DMS 273 treated with DMSO at 0.1 percent for 48 hours (cell line): ENCODE data around the gene TRIM2.

Source experiments
- DNase-seq: peaks from one replicate; lab custom pipeline; 2025; lab: John Stamatoyannopoulos, UW

Gene TRIM2

DNA sequence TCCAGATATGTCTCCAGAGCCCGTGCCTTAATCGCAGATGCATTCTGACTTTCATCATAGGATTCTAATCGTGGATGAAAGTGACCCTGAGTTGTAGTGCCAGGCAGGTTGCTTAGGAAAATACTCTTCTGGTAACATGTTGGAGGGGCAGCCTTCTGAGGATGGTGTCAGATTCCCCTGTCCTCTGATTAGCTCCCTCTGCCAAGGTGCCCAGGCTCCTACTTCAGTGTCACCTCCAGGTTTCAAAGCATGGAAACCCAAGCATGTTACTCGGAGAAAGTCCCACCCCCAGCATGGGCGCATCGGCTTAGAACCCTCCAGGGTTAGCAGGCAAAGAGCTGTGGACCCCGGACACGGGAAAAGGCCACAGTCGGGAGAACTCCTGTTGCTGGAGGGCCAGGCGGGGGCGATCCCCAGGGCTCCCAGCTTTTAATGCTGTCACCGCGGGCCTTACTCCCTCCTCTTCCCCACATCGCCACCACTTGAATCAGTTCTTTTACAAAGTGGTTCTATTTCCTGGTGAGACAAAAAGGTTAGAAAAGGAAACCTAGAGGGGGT is 44.5 kb downstream of the TRIM2 start:
- no peak for DNase-seq

DNA sequence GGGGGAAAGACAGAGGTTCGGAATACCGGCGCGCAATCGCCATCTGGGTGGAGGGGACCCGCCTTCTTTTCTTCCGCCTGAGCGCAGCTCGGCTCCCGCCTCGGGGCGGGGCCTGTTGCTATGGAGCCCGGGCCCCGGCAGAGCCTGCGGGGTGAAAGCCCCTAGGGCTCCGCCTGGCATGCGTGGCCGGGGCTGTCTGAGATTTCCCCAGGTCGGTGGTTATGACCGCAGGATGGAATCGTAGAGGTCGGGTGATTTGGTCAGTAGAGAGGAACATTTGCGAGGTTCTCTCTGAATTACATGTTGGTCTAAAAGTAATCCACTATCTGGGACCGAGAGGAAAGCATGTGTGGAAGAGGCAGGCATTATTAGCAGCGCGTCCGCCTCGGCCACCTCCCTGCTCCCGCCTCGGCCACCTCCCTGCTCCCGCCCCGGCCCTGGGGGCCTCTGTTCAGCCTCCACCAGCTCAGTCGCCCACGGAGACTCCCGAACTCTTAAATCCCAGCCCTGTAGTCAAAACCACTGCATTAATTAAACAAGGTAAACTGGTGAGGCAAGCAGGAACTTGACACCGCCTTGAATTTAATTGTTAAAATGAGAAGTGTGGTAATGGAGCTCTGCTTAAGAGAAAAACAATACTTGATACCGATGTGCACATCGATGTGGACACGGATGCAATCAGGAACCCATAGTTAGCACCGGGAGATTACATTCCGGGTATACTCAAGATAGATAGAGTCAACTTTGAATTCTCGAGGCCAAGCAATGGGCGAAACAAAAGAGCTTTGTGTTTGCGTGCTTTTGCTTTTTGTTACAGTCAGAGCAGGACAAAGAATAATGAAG is 45.2 kb downstream of the TRIM2 start:
- peak; percentile 62 for DNase-seq

DNA sequence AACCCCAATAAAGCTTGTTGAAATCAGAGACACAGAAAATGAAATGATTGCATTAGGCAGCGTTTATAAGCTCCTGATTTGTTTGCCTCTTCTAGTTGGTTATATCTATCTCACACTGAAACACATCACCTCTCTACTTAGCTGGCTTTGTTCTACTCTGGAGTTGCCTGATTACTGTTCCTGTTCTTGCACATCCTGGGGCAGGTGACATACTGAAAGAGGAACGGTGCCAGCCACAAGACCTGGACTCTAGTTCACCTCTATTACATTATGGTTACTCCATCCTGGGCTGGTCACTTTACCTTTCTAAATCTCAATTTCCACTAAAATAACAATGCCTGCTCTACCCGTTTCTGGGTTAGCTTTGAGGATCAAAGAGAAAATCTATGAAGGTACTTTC is 47.9 kb downstream of the TRIM2 start:
- no peak for DNase-seq

DNA sequence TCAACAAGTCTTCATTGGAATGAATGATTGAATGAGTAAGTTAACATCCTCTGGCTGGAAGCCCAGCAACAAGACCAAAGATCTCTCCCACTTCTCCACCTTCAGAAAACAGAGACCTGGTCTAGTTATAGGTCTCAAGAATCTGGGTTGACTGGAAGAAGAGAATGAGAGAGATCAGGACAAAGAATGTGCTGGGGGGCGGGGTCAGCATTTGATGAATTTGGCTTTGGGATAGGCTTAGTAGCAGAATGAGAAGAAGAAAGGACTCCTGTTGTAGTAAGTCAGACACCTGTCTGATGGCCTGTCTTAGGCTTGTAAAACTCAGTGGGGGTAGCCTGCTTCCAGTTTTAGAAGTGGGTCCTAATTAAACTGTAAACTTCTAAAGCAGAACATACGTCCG is 51.0 kb downstream of the TRIM2 start:
- no peak for DNase-seq

DNA sequence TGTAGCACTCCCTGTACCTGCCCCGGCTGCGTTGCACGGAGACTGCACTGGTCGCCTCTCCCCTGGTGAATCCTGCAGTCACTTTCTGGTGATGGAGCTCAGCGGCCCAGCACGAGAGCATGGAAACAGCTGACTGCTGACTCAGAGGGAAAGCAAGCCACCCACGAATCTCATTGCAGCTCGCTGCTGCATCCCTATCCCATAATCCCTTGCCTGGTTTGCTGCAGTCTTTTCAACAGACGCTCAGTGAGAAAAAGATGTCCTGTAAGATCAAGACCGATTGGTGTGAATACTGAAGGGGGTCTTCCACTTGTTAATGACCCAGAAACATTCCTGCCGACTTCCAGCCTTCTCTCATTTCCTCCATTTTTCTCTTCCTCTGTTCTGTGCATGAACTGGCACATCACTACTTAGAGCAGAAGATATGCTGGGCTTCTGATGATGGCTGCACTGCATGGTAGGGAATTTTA is 52.9 kb downstream of the TRIM2 start:
- DNase-seq, result no peak

DNA sequence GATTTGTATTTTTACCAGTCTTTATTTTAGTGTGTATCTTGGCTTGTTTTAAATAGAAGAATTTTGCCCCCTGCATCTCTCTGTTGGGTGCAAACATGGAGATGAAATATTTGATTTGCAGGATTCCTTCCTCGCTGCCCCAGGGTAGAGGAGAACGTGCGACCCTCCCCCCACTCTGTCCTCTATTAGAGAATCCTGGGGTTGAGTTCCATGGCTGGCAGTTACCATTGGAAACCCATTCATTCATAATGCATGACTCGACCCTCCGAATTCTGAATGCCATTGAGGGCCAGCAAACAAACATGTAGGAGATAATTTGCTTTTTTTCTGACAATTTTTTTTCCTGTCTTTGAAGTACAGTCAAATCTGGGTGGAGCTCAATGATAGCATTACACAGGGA is 53.7 kb downstream of the TRIM2 start:
- DNase-seq, result no peak

DNA sequence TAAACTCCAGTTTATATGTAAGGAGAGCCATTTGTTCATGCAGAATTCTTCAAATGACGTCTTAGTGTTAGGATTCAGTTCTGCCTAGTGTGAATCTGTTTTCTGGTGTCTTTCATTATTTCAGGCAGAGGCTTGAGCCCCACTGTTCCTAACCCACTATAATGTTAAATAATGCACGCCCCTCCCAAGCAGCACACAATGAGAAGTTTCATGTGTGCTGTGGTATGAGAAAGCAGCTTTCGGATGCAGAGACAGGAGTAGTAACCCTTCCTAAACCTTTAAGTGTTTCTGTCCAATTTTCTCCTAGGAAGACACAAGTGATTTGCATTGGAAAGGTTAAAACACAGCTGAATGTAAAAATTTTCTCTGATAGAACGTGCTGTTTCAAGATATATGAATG is 54.5 kb downstream of the TRIM2 start:
- DNase-seq, result no peak

DNA sequence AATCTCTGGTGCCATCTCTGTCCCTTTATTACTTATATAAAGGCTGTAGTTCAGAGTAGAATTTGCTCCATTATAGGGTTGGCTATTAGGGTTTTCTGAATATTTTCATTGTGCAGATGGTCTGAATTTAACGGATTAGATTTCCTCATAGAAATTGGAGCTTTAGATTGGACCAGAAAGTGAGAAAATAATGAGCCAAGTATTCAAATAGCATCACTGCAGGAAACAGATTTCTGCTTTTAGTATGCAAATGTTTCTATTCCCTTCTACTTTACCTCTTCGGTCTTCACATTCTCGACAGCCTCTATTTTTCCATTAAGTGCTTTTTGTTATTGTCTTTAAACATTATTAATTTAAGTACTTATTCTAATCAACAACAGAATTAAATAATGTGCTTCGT is 55.4 kb downstream of the TRIM2 start:
- no peak for DNase-seq

DNA sequence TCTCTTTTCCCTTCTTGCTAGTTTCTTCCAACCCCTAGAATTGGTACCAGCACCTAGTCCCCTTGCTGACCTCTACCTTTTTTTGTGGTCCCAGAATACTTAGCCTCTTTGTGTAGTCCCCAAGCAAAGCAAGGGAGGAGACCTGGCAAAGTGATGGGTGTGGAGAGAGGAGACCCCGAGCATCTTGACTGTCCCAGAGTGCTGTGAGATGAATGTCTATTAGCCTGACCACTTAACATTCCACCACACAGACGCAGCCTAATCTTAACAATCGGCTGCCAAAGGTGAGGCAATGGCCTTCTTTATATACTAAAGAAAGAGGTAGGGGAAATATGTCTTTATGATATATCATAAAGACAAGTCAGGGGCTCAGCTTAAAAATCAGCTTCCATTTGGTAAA is 55.9 kb downstream of the TRIM2 start:
- no peak for DNase-seq

DNA sequence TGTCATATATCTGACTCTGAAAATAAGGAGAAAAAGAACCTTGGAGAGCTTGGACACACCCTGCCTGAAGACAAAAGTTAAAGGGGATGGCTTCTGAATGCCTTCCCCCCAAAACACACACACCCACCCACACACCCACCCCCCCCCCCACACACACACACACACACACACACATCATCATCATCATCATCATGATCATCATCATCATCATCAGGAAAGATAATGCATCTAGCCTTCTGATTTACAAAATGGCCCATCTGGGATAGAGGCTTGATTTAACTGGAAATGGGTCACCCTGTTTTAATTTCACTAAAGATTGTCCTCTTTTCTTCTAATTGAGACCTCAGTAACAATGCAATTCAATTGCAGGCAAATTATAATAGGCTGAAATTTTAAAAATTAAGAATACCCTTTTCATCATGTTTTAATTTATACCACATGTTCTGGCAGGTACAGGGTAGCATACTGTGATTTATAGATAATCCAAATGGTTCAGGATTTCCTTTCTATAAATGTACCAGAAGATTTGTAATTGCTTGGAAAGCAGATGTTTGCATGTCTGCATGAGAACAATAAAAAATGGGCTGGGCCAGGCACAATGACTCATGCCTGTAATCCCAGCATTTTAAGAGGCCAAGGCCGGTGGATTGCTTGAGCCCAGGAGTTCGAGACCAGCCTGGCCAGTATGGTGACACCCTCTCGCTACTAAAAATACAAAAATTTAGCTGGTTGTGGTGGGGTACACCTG is 56.5 kb downstream of the TRIM2 start:
- no peak for DNase-seq

DNA sequence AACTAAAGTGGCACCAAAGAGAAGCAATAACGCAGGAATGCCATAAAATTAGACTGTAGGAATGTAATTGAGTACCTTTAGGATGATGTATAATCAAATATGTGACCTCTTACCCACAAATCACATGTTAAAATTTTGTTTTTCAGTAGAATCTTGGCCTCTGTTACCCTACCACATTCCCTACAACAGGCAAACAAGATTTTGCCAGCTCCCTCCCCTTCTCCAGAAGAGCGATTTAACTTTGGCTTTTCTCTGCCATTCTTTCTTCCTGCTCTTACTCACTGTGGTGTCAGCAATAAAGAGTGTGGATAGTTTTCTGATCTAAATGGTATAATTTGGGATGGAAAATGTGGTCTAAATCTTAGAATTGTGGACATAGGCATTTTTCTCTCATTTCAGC is 57.2 kb downstream of the TRIM2 start:
- no peak for DNase-seq

DNA sequence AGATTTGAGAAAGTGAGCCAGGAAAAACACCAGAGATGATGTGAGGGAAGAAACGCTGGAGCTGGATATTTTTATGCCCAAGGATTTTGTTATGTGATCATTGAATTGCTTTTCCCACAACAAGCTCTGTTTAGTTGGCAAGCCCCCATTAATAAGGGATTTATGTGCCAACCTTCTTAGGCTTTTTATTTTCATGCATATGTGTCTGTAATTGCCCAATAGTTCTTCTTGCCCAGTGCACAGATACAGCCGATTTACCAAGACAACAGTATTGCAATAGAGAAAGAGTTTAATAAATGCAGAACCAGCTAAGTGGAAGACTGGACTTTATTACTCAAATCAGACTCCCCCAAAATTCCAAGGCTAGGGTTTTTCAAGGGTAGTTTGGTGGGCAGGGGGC is 57.7 kb downstream of the TRIM2 start:
- no peak for DNase-seq

DNA sequence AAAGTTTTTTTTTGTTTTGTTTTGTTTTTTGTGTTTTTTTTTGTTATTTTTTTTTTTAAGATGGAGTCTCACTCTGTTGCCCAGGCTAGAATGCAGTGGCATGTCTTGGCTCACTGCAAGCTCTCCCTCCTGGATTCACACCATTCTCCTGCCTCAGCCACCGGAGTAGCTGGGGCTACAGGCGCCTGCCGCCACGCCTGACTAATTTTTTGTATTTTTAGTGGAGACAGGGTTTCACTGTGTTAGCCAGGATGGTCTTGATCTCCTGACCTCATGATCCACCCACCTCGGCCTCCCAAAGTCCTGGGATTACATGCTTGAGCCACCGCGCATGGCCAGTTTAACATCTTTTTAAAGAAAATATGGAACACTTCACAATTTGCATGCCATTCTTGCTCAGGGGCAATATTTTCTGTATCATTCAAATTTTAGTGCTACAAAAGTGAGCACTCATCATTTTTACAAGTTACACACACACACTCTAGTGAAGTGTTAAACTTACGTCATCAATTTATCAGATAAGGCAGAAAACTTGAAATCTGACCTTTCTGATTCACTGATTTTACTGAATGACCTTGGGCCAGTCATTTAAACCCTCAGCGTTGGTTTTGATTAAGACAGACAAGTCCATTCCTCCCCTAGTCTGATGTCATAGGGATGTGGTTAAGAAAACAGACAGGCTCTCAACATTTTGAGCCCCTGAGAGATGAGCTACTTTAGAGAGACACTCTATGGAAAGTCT is 61.2 kb downstream of the TRIM2 start:
- no peak for DNase-seq

DNA sequence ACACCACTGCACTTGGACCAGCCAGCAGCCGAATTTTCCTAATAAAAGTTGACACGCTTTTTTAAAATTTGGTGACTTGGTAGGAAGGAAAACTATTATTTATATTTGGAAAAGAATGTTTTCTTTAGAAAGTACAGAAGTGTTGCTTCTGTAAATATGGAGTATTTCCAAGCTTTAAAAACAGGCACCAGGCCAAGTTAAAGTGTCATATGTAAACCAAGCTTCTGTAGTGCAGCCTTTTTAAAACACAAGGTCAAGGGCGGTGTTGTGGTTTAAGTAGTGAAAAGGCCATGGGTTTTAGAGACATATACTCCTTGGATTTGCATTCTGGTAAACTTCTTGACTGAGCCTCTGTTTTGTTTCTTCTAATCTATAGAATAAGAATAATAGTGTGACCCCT is 62.7 kb downstream of the TRIM2 start:
- DNase-seq, result no peak

DNA sequence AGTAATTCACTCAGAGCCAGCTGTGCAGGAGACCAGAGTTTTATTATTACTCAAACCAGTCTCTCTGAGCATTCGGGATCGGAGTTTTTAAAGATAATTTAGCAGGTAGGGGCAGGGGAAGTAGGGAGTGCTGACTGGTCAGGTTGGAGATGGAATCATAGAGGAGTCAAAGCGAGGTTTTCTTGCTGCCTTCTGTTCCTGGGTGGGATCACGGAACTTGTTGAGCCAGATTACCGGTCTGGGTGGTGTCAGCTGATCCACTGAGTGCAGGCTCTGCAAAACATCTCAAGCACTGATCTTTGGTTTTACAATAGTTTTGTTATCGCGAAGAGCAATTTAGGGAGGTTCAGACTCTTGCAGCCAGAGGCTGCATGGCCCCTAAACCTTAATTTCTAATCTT is 63.6 kb downstream of the TRIM2 start:
- DNase-seq, result no peak

DNA sequence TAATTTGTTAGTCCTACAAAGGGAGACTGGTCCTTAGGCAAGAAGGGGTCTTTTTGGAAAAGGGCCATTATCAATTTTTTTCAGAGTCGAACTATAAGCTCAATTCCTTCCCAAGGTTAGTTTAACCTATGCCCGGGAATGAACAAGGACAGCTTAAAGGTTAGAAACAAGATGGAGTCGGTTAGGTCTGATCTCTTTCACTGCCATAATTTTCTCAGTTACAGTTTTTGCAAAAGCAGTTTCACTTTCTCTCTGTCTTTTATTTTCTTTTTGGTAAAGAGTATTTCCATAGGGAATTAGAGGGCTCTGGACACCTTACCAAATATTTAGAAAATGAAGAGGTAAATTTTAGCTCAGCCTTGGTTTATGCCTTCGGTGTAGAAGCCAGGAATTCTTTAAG is 64.1 kb downstream of the TRIM2 start:
- DNase-seq, result no peak

DNA sequence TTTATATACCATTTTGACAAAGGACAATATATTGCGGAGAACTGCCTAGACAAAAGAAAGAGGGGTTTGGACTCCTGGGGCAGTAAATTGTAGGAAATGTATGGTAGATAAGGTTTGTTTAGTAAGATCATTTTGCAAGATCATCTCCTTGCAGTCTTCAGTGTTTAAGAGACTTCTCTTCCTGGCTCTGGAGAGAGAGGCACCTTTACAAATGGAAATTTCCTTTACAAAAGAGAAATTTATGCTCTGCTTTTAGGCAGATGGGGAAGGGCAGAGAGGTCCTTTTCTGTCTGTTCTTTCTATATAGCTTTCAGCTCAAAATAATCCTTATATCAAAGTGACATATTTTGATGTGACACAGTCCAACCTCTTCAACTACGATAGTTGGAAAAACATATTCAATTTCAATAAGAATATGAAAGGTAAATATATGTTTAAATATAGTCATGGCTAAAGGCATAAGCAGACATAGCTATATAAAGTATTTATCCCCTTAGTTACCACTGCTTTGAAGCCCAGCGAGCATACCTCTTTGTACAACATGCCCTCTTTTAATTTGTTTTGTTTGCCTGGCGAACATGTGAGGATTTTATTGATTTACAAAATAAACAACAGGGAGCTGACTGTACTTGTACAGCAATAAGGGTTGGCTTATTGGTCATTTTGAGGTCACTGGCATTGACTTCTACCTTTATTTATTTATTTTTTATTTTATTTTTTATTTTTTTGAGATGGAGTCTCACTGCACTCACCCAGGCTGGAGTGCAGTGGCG is 65.2 kb downstream of the TRIM2 start:
- DNase-seq, result no peak

DNA sequence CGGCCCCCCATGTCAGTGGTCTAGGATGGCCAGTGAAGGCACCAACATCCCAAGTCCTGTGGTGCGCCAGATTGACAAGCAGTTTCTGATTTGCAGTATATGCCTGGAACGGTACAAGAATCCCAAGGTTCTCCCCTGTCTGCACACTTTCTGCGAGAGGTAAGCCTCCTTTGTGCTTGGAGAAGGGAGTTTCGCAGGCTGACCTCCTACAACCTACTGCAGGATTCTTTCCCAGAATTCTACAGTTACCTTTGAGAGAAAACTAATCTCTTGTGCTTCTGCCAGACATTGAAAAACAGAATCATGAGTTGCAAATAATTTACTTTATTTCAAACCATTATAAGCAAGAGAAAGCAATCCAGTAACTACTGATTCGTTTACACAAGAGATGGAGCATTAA is 66.1 kb downstream of the TRIM2 start:
- DNase-seq, result no peak

DNA sequence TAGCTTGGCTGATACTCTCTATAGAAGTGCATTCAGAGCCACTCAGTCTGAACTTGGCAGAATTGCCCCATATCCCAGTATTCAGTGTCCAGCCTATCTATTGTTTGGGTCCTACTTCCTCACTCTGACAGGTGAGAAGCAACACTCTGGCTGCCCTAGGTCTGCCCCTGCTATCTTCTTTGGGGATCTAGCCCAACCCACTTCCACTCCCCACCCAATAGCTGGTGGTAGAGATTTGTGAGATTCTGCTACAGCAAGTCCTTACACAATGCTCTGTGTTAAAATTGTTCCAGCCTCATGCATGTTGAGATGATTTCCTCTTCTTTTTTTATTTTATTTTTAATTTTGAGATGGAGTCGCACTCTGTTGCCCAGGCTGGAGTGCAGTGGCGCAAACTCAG is 67.6 kb downstream of the TRIM2 start:
- no peak for DNase-seq

DNA sequence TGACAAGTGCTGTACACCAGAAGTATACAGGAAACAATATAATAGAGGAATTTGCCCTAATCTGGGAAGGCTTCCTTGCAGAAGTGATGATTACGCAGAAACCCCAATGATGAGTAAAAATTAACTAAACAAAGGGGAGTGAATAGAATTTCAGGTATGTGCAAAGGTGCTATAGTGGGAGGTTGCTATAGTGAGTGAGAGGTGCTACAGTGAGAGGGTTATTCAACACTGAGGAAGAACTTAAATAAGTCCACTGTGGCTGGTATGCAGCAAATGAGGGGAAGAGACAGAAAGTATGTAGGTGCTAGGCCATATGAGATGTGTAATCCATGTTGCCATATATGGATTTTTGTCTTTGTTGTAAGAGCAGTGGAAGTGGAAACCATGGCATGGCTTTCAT is 69.5 kb downstream of the TRIM2 start:
- DNase-seq, result no peak

DNA sequence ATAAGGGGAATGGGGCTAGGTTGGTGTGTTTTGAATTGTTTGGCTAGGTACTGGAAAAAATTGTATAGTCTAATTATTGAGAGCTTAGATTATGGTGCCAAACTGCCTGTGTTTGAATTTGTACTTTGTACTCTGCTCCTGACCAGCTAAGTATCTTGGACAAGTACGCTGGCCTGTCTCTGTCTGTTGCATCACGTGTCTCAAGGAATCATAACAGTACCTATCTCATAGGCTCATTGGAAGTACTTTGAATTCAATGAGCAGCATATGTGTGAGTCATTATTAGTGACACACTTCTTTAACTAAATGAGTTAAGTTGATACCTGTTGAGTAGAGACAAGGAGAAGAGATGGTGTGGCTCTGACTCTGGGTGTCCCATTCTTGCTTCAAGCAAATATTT is 70.7 kb downstream of the TRIM2 start:
- no peak for DNase-seq
